A549 treated with AZD9567 at 1 μM for 4 hours (cell line): Measurements from ENCODE around the gene RAD17. TPM values are rescaled to one million over a fixed set of nuclear protein-coding genes. Genes with fewer than 3 reads are reported as not detected.

Source experiments
- total RNA-seq: library from RNA; stranded (reverse); fragments of 200-300 nt; extraction: Qiagen RNA extraction; gene quantifications from 5 replicates; pipeline ENCODE4 v1.2.3, GENCODE V29; 2022; ENCODE audit not compliant: insufficient read depth

The RAD17 gene
- 16.0 to 17.8 TPM (median 16.9 TPM) in 5 replicates for total RNA-seq

DNA sequence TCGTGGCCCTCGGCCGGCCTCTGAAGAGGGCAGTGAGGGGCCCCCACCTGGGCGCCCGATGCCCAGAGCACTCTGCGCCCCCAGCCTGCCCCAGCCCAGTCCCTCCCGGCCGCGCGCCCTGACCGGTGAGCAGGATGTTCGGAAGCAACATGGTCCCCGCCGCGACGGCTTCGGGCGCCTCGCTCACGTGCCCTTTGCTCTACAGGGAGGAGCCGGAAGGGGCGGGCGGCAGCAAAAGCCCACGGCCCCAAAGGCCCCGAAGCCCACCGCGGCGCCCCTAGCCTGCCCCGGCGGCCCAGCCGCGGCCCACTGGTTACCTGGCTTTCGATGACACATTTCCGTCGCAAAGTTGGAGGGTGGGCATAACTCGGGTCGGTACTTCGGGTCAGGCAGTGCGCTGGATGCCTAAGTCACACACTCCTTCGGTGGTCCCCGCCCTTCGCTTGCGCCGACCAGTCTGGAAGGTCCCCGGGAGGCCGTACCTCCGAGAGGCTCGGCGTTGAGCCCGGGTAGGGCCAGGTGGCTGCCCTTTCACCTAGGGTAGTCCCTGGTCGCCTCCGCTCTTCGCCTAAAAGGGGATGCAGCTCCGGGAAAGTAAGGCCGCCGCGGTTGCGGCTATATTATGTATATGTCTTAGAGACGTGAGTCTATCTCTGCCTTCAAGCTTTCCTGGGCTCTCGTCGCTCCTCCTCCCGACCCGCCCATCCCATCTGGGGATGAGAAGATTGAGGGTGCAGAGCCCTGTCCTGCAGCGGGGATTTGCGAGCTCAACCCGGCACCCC is at the start of gene RAD17, which contains the start of the genes AK6 and TAF9:
Gene RAD17, plus strand, starts transcription at position 479 of the 782 bp plus-strand sequence. CDS start 2,391 bp downstream, outside the sequence.
Gene AK6, minus strand, starts transcription at position 181 of the 782 bp plus-strand sequence. Its CDS starts 30 bp downstream, at position 151.
Gene TAF9, minus strand, starts transcription at position 181 of the 782 bp plus-strand sequence. CDS start 3,783 bp downstream, outside the sequence.

DNA sequence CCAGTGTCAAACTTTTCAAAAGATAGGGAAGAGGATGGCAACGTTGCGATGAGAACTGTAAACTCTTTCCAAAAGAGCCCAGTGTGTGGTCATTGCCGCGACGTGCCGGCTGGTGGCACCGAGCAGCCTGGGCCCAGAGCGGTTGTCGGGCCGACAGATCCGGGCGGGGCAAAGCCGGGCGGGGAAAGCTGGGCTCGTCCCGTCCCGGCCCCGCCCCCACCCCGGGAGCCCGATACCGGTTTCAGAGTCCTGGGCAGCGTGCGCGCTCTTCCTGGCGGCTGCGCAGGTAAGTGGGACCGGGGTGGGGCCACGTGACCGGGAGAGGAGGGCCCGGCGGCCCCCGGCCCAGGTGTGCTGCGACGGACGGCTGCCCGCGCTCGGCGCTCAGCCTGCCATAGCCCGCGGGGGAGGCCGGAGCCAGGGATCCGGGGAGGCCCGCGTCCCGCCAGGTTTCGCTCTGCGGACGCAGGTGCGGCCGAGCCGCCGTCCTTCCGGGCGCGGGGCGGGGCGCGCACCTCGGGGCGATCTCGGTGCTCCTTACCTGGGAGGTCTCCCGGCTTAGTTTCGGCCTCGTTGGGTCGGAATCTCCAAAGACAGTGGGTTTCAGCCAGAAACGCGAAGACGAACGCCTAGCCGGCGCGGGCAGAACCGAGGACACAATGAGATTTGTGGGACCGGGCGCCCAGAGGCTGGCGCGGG is 45.4 kb downstream of the RAD17 start, which contains the start of gene MARVELD2:
Gene MARVELD2, plus strand, starts transcription at position 232 of the 699 bp plus-strand sequence. CDS start 4,270 bp downstream, outside the sequence.

Other genes with a start within 250 kb of the RAD17 start
- gene CCNB1, start 202.7 kb upstream of the RAD17 start, total RNA-seq, result 245 to 318 TPM (median 270 TPM) in 5 replicates
- gene CENPH, start 180.2 kb upstream of the RAD17 start, total RNA-seq, result 26.3 to 30.2 TPM (median 27.9 TPM) in 5 replicates
- 59.4 to 107 TPM (median 60.8 TPM) in 5 replicates for gene CDK7, start 134.9 kb upstream of the RAD17 start, total RNA-seq
- gene CCDC125, start 37.0 kb upstream of the RAD17 start, total RNA-seq, result 2.3 to 4.0 TPM (median 3.3 TPM) in 5 replicates
- 41.3 to 56.6 TPM (median 55.4 TPM) in 5 replicates for gene AK6, start 298 bp upstream of the RAD17 start, total RNA-seq
- gene TAF9, start 298 bp upstream of the RAD17 start, total RNA-seq, result 130 to 175 TPM (median 138 TPM) in 5 replicates
- 1.9 to 4.8 TPM (median 2.4 TPM) in 5 replicates for gene MARVELD2, start 45.3 kb downstream of the RAD17 start, total RNA-seq
- 9.1 to 12.7 TPM (median 9.7 TPM) in 5 replicates for gene OCLN, start 123.0 kb downstream of the RAD17 start, total RNA-seq
- gene GTF2H2C, start 190.4 kb downstream of the RAD17 start, total RNA-seq, result 32.8 to 40.0 TPM (median 35.4 TPM) in 5 replicates